GM12878 (cell line): Measurements from ENCODE around the gene VANGL1. TPM values are rescaled to one million over a fixed set of nuclear protein-coding genes. Genes with fewer than 3 reads are reported as not detected.

ENCODE experiments used
- ATAC-seq: fragments of 200-7000 bp; cut with Tn5 transposase; 3 replicates; pipeline ENCODE4 v1.9.1; 2020; ENCODE audit warnings: mild to moderate bottlenecking, moderate library complexity
- BruUV-seq: library from RNA; stranded (reverse); fragments of 400-500 nt; replicated peaks from 2 replicates; lab custom pipeline; 2021; lab: Mats Ljungman, UMichigan
- CTCF ChIA-PET: fragments of 300-600 bp; sonication (Branson Sonifier 250); formaldehyde crosslinking; extraction: SDS; loops from one replicate; lab custom pipeline; 2021; ENCODE audit warnings: inconsistent platforms; lab: Yijun Ruan, JAX
- POLR2A ChIA-PET: fragments of 350-600 bp; formaldehyde crosslinking; extraction: SDS; loops from one replicate; lab custom pipeline; 2021; ENCODE audit warnings: inconsistent platforms; lab: Charles Lee
- RAD21 ChIA-PET: fragments of 300-600 bp; sonication (Branson Sonifier 250); formaldehyde crosslinking; loops from one replicate; lab custom pipeline; 2023; ENCODE audit warnings: antibody characterized with exemption; ENCODE audit not compliant: unreplicated experiment; lab: Charles Lee
- SMC1A ChIA-PET: fragments of 300-600 bp; sonication (Branson Sonifier 250); formaldehyde crosslinking; loops from one replicate; lab custom pipeline; 2023; ENCODE audit not compliant: unreplicated experiment, uncharacterized antibody; lab: Charles Lee
- DNase-seq: peaks from one replicate; pipeline ENCODE4 v3.0.0-alpha.2; 2011; ENCODE audit warnings: low read depth, low spot score
- FAIRE-seq: peaks from 3 replicates; lab custom pipeline; 2011; peaks lifted over from hg19 to GRCh38; lab: Jason Lieb, UNC
- H2AFZ ChIP-seq: 2 replicates; pipeline ENCODE4 v1.6.0; 2011; ENCODE audit warnings: low read depth, low read length, control low read depth; ENCODE audit not compliant: control insufficient read depth
- H3K27ac ChIP-seq: 2 replicates; pipeline ENCODE4 v1.5.1; 2011; ENCODE audit warnings: control low read depth; ENCODE audit not compliant: control insufficient read depth, insufficient read depth
- H3K27me3 ChIP-seq, 2 experiments: replicated peaks in 1 of 2; 2 replicates each; pipeline versions ENCODE4 v1.6.0 to v1.6.1; 2011; ENCODE audit warnings: low read length in 1 of 2; ENCODE audit not compliant: control insufficient read depth in 2 of 2, insufficient read depth in 2 of 2
- H3K36me3 ChIP-seq, 2 experiments: 2 replicates each; pipeline ENCODE4 v1.5.1; 2011; ENCODE audit warnings: low read length in 1 of 2; ENCODE audit not compliant: control insufficient read depth in 2 of 2, insufficient read depth in 2 of 2
- H3K4me1 ChIP-seq: 2 replicates; pipeline ENCODE4 v1.6.1; 2011; ENCODE audit warnings: mild to moderate bottlenecking, low read length, moderate library complexity, mixed read lengths; ENCODE audit not compliant: control insufficient read depth, insufficient read depth
- H3K4me2 ChIP-seq: 2 replicates; pipeline ENCODE4 v1.6.0; 2011; ENCODE audit warnings: control low read depth; ENCODE audit not compliant: control insufficient read depth, insufficient read depth
- H3K4me3 ChIP-seq: fragments of 200-600 bp; sonication (generic); 2 replicates; pipeline ENCODE4 v1.5.1; 2016
- H3K79me2 ChIP-seq: 2 replicates; pipeline ENCODE4 v1.6.0; 2011; ENCODE audit warnings: low read length; ENCODE audit not compliant: control insufficient read depth, insufficient read depth
- H3K9ac ChIP-seq: 2 replicates; pipeline ENCODE4 v1.8.0; 2011; ENCODE audit warnings: low read length, control low read depth, mixed read lengths; ENCODE audit not compliant: control insufficient read depth, insufficient read depth
- H3K9me3 ChIP-seq: replicated peaks from 3 replicates; pipeline ENCODE4 v1.5.1; 2011; ENCODE audit warnings: mild to moderate bottlenecking, low read length; ENCODE audit not compliant: control insufficient read depth, insufficient read depth
- H4K20me1 ChIP-seq: 2 replicates; pipeline ENCODE4 v1.6.0; 2011; ENCODE audit not compliant: control insufficient read depth, insufficient read depth
- ASH2L ChIP-seq: fragments of 300-600, 200-600 bp; sonication (generic); IDR thresholded peaks from 2 replicates; pipeline ENCODE4 v1.6.1; 2017; ENCODE audit warnings: low read depth, mild to moderate bottlenecking, borderline replicate concordance
- CBX5 ChIP-seq: sonication (generic); IDR thresholded peaks from 2 replicates; pipeline ENCODE4 v1.6.1; 2016; ENCODE audit warnings: low read depth, moderate library complexity, mild to moderate bottlenecking, inconsistent platforms
- HDAC2 ChIP-seq: fragments of 200-600 bp; sonication (generic); IDR thresholded peaks from 2 replicates; pipeline ENCODE4 v1.6.1; 2017
- MAX ChIP-seq: IDR thresholded peaks from 2 replicates; pipeline ENCODE4 v1.6.1; 2012; ENCODE audit warnings: low read depth, low read length, improper control_type of control experiment
- MTA3 ChIP-seq: IDR thresholded peaks from 2 replicates; pipeline ENCODE4 v1.6.1; 2012; ENCODE audit warnings: low read length, inconsistent platforms, borderline replicate concordance
- NFIC ChIP-seq: IDR thresholded peaks from 2 replicates; pipeline ENCODE4 v1.6.1; 2012; ENCODE audit warnings: low read depth, mild to moderate bottlenecking, inconsistent platforms, low read length, moderate library complexity
- PKNOX1 ChIP-seq: fragments of 450-650 bp; IDR thresholded peaks from 2 replicates; pipeline ENCODE4 v1.6.1; 2016; ENCODE audit warnings: mild to moderate bottlenecking
- SIN3A ChIP-seq: IDR thresholded peaks from 2 replicates; pipeline ENCODE4 v1.6.1; 2012; ENCODE audit warnings: low read depth, low read length, improper control_type of control experiment
- SMAD5 ChIP-seq: IDR thresholded peaks from 2 replicates; pipeline ENCODE4 v1.6.1; 2016; ENCODE audit warnings: antibody characterized with exemption, low read depth
- ZNF24 ChIP-seq: fragments of 450-650 bp; IDR thresholded peaks from 2 replicates; pipeline ENCODE4 v1.6.1; 2017; ENCODE audit warnings: antibody characterized with exemption, mild to moderate bottlenecking
- WGBS: methylation state at CpG from one replicate; pipeline ENCODE4 v1.1.6; 2016; ENCODE audit warnings: low lambda C conversion rate; ENCODE audit not compliant: insufficient replicate concordance, insufficient coverage; ENCODE audit errors: missing lambda C conversion rate; 5-methylcytosine and 5-hydroxymethylcytosine counted together
- in situ Hi-C: fragments of 300-500 bp; cut with MboI; formaldehyde crosslinking; loops from 9 replicates; pipeline ENCODE4 v1.14.3; 2018; ENCODE audit warnings: mixed read lengths
- intact Hi-C: fragments of 100-400 bp; cut with micrococcal nuclease; formaldehyde crosslinking; loops from one replicate; pipeline ENCODE4 v1.14.2; 2022; ENCODE audit not compliant: unreplicated experiment
- polyA plus RNA-seq, 11 experiments: library from polyadenylated mRNA; depleted of rRNA in 4 of 11; unstranded in 6 of 11; stranded (reverse) in 5 of 11; fragments of >200 nt; fragmentation: Nextera tagmentation in 4 of 11; fragmentation: Illumina TruSeq in 1 of 11; extraction: Ambion mirVana in 4 of 11; extraction: Trizol in 1 of 11; gene quantifications; 1 replicate in 1 of 11; 2 replicates in 10 of 11; pipeline versions ENCODE4 v1.2.1 to v1.2.3, GENCODE V29; 2011 to 2016; ENCODE audit warnings: inconsistent platforms in 2 of 11, missing spikeins in 2 of 11, low read depth in 1 of 11
- total RNA-seq, 4 experiments: library from RNA; depleted of rRNA in 3 of 4; stranded (reverse); fragments of >200 nt in 3 of 4; fragmentation: Illumina TruSeq in 1 of 4; extraction: Trizol in 1 of 4; gene quantifications; 2 replicates each; pipeline versions ENCODE4 v1.2.1 to v1.2.3, GENCODE V29; 2013 to 2021
- TF ChIP-seq, protein P1 (sequence below): fragments of 450-650 bp; IDR thresholded peaks from 2 replicates; pipeline ENCODE4 v1.6.1; 2018; ENCODE audit warnings: mild to moderate bottlenecking, low read depth, moderate library complexity; ENCODE audit not compliant: partially characterized antibody

The VANGL1 gene
- total and polyA plus RNA-seq, 10 of the 15 experiments (the other 5 are each of a cell fraction or from before 2014, with no cell fraction given) = 0.71 to 12.9 (median 6.3) TPM

GRCh38 chr1:115682792-115683191 is 41.0 kb downstream of the VANGL1 start:
- H3K27me3 ChIP-seq = no peaks in the 10 kb centered on the region
- no peaks in the 10 kb centered on the region for H4K20me1 ChIP-seq
- ATAC-seq (no peak), FAIRE-seq (no peak), DNase-seq (no peak)
- H3K79me2 ChIP-seq = no peaks in the 10 kb centered on the region
- CTCF ChIA-PET = interaction anchor here (1.5 kb wide), 1 partner anchor 10 kb away, joined by 3 read pairs; no protein-coding TSS in a partner anchor
- no peak overlapping the region for H3K27ac ChIP-seq
- H3K4me3 ChIP-seq = no peak overlapping the region
- H3K4me2 ChIP-seq = no peak overlapping the region
- 97% methylated on average over 4 of the region's 4 CpGs for WGBS
- SMC1A ChIA-PET = interaction anchor here (0.7 kb wide), 1 partner anchor 13 kb away, joined by 3 read pairs; no protein-coding TSS in a partner anchor
- no peak overlapping the region for H2AFZ ChIP-seq
- H3K4me1 ChIP-seq = peaks cover 10% of the 10 kb centered on the region
- TF ChIP-seq CBX5 (no peak), HDAC2 (no peak), PKNOX1 (no peak), SIN3A (no peak), ASH2L (no peak), MTA3 (no peak), MAX (no peak), SMAD5 (no peak), ZNF24 (no peak), NFIC (no peak)
- TF ChIP-seq, protein P1, sequence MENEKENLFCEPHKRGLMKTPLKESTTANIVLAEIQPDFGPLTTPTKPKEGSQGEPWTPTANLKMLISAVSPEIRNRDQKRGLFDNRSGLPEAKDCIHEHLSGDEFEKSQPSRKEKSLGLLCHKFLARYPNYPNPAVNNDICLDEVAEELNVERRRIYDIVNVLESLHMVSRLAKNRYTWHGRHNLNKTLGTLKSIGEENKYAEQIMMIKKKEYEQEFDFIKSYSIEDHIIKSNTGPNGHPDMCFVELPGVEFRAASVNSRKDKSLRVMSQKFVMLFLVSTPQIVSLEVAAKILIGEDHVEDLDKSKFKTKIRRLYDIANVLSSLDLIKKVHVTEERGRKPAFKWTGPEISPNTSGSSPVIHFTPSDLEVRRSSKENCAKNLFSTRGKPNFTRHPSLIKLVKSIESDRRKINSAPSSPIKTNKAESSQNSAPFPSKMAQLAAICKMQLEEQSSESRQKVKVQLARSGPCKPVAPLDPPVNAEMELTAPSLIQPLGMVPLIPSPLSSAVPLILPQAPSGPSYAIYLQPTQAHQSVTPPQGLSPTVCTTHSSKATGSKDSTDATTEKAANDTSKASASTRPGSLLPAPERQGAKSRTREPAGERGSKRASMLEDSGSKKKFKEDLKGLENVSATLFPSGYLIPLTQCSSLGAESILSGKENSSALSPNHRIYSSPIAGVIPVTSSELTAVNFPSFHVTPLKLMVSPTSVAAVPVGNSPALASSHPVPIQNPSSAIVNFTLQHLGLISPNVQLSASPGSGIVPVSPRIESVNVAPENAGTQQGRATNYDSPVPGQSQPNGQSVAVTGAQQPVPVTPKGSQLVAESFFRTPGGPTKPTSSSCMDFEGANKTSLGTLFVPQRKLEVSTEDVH = no peak
- POLR2A ChIA-PET = interaction anchor here (1.3 kb wide), 1 partner anchor 20 kb away, joined by 3 read pairs; no protein-coding TSS in a partner anchor
- no peaks in the 10 kb centered on the region for H3K9me3 ChIP-seq
- RAD21 ChIA-PET = no interaction called here
- intact Hi-C loops = no loop called here
- H3K36me3 ChIP-seq = peaks cover 3 to 13% of the 10 kb centered on the region in 2 experiments; a peak in 3 of 4 replicates
- H3K9ac ChIP-seq = no peak overlapping the region
- no TSS peak for BruUV-seq
- in situ Hi-C loops = no loop called here
